Fibroblast of the aortic adventitia (primary cell): Measurements from ENCODE around the gene ANO9. TPM values are rescaled to one million over a fixed set of nuclear protein-coding genes. Genes with fewer than 3 reads are reported as not detected.

Experiments used
- DNase-seq: peaks from one replicate; pipeline ENCODE4 v3.0.0-alpha.2; 2010; ENCODE audit warnings: low read depth
- H3K4me3 ChIP-seq: 2 replicates; pipeline ENCODE4 v1.5.1; 2011; ENCODE audit warnings: low read depth, mild to moderate bottlenecking, control low read depth, low read length, moderate library complexity
- CTCF ChIP-seq: IDR thresholded peaks from 2 replicates; pipeline ENCODE4 v1.5.1; 2011; ENCODE audit warnings: mild to moderate bottlenecking, low read length, control low read depth, inconsistent platforms; ENCODE audit not compliant: insufficient read depth
- total RNA-seq: library from RNA; depleted of rRNA; stranded (reverse); fragments of >200 nt; gene quantifications from 2 replicates; pipeline ENCODE4 v1.2.3, GENCODE V29; 2012; ENCODE audit warnings: low replicate concordance

The ANO9 gene
- total RNA-seq, 1 donor = not detected

- TF ChIP-seq CTCF = no peak
- DNase-seq = no peak
Measured at GRCh38 chr11:381501-382072, 60.2 kb downstream of the ANO9 start.

GRCh38 chr11:380996-381395 lies 60.8 kb downstream of the ANO9 start:
- TF ChIP-seq CTCF = no peak
- H3K4me3 ChIP-seq = no peak overlapping the region
- DNase-seq = no peak

More at GRCh38 chr11:381501-382072, 60.2 kb downstream of the ANO9 start:
- H3K4me3 ChIP-seq = no peak overlapping the region

- TF ChIP-seq CTCF = no peak
- H3K4me3 ChIP-seq = no peak overlapping the region
- no peak for DNase-seq
Measured at GRCh38 chr11:380491-380890, 61.3 kb downstream of the ANO9 start.

GRCh38 chr11:380095-380480 lies 61.7 kb downstream of the ANO9 start:
- no peak overlapping the region for H3K4me3 ChIP-seq
- DNase-seq = no peak
- TF ChIP-seq CTCF = no peak

GRCh38 chr11:379205-380094 lies 62.4 kb downstream of the ANO9 start:
- H3K4me3 ChIP-seq = no peak overlapping the region
- no peak for DNase-seq
- TF ChIP-seq CTCF = no peak

GRCh38 chr11:377883-378500 lies 63.8 kb downstream of the ANO9 start:
- no peak for DNase-seq
- H3K4me3 ChIP-seq = no peak overlapping the region
- no peak for TF ChIP-seq CTCF
